ENCODE data around the gene LGALS7.

- no peak for TF ChIP-seq TAF1 (IDR thresholded peaks at IDR 0.05; ENCODE audit: low read depth)
- TF ChIP-seq YY1 (IDR thresholded peaks at IDR 0.05; ENCODE audit: low read depth) = no peak
Measured at GRCh38 chr19:38773469-38774177, at the start of gene LGALS7.
